Stimulated activated CD4-positive, alpha-beta T cell treated with anti-CD3 and anti-CD28 coated beads, Interleukin-4, amount 100 ng/mL, for 1 hour (primary cell): ENCODE results near the gene SLC25A30.
"Not testable (repeated sequence)": the region's sequence is repeated elsewhere in the genome, so short reads cannot be mapped to it uniquely, and the experiment has no call there.

Experiments
- DNase-seq: peaks from one replicate; pipeline ENCODE4 v3.0.0-alpha.2; 2020

SLC25A30 gene

DNA sequence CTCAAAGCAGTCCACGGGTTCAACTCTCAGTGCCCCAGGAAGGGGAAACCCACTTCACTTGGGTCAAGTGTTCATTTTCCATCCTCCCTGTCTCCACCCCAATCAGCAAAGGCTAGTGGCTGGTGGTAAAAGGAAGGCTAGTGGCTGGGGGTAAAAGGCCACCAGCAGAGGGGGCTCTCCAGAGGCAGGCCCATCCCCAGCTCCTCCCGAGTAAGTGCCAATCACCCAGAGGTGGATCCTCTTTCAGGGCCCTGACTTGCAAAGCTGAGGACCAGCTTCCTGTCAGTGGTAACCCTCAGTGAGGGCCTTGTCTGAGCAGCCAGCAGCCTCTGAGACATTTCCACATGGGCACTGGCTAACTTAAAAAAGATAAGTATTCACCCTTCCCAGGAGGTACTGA is 55.2 kb downstream of the SLC25A30 start:
- DNase-seq = no peak

DNA sequence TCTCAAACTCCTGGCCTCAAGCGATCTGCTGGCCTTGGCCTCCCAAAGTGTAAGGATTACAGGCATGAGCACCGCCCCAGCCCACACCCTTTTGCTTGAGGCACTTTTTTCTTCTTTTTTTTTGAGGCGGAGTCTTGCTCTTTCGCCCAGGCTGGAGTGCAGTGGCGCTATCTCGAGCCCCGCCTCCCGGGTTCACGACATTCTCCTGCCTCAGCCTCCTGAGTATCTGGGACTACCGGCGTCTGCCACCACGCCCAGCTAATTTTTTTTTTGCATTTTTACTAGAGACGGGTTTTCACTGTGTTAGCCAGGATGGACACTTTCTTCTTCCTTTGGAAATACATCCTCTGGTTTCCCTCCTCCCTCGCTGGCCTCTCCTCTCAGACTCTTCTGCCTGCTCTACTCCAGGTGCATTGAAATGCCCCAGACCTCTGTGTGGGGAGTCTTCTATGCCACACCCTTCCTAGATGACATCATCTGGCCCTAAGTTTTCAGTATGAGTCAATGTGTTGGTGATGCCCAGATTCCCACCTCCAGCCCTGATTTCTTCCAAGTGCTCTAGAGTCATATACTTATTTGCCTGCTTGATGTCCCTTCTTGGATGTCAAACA is 56.5 kb downstream of the SLC25A30 start:
- DNase-seq = no peak

DNA sequence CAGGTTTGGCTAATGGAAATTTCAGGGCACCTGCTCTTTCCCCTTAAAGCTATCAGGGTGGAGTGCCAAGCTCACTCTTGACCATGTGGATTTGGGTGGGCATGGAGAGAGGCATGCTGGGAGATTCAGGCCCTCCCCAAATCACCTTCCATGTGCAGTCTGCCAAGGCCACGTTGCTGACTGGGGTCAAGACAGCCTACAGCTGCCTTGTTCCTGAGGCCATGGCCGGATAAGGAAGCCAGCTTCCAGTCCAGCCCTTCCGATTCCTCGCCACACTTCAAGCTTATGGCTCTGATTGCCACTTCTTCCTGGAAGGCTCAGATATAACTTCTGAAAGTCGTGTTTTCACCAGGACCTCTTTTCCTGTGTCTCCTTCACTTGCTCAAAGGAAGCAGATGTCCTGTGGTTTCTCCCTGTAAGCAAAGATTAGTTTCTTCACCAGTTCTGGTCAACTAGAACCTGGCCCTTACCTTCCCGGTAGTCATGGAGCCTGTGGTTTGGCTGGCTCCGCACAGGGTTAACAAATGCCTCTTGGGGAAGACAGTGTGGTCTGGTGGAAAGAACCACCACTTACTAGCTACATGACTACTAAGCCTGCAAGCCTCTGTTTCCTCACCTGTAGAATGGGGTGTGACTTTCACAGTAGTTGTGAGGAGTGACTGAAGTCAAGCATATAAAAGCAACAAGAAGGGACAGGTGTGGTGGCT is 61.1 kb downstream of the SLC25A30 start:
- no peak for DNase-seq

DNA sequence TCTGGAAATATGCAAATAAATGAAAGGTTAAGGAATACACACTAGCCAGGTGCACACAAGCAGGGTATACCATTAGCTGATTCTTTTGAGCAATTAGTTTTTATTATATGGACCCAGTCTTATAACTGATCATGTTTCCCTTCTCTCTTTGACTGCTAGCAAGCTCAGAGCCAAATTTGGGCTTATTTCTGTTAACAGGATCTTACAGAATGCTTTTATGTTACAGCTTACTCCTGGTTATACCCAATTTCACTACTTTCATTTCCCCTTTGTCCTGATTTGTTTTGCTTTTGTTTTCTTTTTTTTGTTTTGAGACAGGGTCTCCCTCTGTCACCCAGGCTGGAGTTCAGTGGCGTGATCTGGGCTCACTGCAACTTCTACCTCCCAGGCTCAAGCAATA is 64.3 kb downstream of the SLC25A30 start:
- DNase-seq = no peak

DNA sequence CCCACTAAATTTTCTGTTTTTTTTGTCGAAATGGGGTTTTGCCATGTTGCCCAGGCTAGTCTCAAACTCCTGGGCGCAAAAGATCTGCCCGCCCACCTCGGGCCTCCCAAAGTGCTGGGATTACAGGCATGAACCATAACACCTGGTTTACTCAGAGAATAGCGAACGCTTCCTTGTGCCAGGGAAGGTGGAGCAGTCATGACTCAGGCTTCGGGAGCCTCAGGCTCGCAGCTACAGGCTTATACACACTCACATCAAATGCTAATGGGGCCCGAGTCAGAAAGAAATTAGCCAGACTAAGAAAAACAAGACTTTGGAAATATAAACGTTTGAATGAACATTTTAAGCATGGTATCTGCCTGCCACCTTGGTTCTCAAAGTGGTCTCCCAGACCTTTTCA is 66.1 kb downstream of the SLC25A30 start:
- no peak for DNase-seq

DNA sequence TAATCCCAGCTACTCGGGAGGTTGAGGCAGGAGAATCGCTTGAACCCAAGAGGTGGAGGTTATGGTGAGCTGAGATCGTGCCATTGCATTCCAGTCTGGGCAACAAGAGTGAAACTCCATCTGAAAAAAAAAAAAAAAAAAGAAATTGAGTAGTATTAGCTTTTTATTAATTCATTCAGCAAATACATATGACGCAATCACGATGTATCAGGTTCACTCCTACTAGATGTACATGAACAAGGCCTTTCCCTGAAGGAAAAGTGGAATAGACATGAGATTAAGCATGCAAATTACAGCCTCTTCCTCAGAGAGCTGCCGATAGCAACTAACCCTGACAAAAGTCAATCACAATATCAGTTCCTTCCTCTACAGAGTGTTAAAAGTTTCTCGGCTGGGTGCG is 68.0 kb downstream of the SLC25A30 start:
- no peak for DNase-seq

DNA sequence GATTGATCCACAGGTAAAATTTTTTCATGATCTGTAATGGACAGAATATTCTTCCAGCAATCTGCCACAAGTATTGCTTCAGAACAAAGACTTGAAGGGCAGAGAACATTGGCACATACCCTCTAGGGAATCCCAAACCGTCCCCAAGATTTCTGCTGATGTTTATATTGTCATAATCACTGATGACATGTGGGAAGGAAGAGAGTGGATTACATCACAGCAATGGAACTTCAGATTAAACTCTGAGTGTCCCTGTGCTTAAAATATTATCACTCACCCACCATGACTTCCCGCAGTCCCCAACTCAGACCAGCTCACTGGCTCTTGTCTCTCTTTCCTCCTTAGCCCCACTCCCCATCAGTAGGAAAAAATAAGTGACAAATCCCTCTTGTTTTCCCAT is 68.7 kb downstream of the SLC25A30 start:
- DNase-seq = no peak

DNA sequence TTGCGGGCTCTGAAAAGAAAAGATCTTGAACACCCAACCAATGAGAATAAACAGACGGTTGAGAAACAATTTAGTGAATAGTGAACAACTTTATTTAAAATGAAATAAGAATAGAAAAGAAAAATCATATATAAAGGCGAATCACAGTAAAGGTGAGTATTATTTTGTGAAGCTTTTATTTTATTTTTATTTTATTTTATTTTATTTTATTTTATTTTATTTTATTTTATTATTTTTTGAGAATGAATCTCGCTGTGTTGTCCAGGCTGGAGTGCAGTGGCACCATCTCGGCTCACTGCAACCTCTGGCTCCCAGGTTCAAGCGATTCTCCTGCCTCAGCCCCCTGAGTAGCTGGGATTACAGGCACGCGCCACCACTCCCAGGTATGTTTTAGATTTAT is 74.1 kb downstream of the SLC25A30 start:
- DNase-seq = not testable (repeated sequence)
